Measurements from ENCODE around the gene MAP2K5.

MAP2K5 gene

DNA sequence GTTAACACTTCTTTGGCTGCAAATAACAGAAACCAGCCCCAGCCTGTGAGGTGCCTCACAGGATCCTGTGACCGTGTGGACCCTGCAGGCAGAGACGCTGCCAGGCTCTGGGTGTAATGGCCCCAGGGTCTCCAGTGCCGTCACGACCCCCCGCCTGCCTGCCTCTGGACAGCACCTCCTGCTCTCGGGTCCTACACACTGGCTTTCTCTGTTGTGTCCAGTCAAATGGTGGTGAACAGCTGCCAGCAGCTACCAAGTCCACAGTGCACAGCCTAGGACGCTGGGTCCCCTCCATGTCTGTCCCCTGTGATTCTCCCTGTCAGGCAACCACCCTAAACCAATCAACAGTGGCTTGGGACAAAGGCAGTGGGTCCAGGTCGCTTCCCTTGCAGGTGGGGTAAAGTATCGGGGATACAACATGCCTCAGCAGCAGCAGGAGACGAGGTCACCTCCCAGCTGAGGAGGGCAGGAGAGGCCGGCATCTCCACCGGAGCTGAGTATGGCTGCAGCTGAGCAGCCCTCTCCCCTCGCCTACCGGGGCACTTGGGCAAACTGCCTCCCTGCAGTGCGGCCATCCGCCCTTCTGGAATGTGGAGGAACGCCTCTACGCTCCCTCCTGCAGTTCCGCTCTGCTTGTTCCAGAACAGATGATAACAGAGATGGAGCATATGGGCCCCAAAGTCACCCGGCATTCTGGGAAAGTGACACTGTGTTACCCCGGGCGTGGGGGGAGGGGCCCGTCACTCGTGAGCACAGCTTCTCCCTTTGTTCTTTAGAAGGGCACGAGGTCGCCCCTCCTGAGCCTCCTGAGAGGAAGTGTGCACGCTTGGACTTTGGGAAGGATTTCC is 261.7 kb downstream of the MAP2K5 start:
- DNase-seq (ENCODE audit: low read depth in 2 of 2, low spot score in 1 of 2): no peak

DNA sequence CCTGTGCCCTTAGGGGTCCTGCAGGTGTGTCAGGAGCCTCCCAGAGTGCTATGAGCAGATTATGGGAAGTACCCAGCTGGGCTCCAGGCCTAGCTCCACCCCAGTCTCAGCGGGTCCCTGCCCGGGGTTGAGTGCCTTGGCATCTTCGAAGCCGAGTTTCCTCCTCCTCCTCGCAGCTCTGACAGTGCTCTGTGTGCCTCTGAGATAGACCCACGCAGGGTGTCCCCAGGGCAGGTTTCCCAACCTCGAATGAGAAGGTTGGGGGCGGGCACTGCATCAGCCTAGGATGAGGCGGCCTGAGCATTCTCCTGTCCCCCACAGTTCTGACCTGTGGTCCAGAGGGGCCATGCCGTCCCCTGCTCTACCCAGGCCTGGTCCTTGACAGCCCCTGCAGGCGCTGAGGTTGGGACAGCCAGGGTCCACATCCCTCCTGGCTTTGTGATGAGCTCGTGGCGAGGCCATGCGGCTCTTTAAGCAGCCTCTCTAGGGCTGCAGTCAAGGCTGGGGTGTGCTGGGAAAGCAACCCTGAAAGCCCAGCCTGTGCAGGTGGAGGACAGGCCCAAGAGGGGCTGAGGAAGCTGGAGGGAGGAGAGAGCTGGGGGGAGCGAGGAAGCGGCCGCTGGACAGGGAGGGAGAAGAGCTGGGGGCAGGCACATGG is 262.6 kb downstream of the MAP2K5 start:
- no peak for DNase-seq (ENCODE audit: low read depth in 2 of 2, low spot score in 1 of 2)

DNA sequence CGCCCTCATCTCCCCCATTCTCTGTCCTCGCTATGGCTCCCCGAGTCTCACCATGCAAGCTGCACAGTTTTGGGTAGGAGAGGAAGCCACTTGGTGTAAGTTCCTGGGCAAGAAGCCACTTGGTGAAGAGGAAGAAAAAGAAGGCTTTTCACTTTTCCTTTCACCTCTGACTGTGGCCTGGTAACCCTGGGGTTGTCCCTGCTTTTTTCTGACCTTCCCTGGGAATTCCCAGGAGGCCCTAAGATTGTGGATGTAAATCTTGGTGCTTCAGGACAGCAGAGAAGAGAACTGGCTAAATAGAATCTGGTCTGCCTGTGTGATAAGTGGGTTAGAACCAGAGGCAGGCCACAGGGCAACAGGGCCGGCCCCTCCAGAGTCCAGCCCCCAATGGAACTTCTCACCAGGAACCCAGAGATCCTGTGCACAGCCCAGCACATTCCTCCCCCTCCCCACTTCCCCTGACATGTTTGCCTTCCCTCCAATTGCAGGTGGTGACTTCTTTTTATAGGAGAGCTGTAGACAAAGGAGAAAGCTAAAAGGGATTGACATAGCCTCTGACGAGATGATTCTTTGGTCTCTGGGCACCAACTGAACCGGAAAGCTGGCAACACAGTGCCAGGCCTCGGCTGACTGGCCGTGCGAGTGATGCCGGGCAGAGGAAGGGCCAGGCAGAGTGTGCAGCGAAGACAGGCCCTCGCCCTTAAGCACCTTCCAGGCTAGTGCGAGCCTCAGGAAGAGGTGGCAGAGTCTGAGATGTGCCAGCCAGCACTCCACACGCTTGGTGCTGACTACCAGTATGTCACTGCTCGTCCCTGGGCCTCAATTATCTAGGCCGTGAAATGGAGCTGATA is 263.4 kb downstream of the MAP2K5 start:
- no peak for DNase-seq (ENCODE audit: low read depth in 2 of 2, low spot score in 1 of 2)

DNA sequence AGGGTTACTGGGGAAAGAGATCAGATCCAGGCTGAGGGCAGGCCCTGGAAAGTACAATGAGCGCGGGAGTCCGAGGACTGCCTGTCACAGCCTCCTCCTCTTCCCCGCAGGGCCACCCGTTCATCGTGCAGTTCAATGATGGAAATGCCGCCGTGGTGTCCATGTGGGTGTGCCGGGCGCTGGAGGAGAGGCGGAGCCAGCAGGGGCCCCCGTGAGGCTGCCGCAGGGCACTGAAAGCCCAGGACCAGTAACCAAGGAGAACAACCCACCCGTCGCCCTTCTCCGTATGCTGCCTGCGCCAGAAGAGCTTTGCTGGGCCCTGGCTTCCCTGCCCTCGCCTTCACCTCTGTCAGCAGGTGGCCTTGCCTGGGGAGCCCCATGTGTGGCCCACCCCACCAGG is 264.0 kb downstream of the MAP2K5 start:
- no peak for DNase-seq (ENCODE audit: low read depth in 2 of 2, low spot score in 1 of 2)

DNA sequence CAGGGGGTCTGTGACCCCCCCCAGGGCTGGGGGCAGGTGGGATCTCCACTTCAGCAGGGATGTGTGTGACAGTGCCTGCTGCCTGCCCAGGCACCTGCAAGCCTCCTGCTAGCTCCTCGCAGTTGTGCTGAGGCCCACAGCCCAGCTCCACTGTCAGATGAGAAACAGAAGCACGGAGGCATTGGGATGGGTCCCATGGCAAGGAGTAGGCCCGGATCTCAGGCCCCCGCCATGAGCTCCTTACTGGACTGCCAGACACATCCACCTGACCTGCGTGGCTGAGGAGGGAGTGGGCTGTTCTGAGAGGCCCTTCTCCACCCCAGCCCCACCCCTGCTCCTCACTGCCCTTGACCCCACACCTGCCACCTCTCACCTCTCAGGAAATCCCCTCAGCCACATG is 264.6 kb downstream of the MAP2K5 start:
- DNase-seq (ENCODE audit: low read depth in 2 of 2, low spot score in 1 of 2): no peak

DNA sequence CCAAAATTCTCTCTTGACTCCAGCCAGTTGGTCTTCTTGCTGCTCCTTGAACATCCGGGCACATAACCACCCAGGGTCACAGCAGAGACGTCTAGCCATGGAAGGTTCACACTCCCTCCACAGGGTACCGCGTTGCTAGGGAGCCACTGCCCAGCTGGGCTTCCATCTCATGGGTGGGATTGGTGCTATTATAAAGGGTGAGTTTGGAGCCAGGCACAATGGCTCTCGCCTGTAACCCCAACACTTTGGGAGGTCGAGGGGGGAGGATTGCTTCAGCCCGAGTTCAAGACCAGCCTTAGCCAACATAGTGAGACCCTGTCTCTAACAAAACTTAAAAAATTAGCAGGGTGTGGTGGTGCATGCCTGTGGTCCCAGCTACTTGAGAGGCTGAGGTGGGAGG is 265.3 kb downstream of the MAP2K5 start:
- DNase-seq (ENCODE audit: low read depth in 2 of 2, low spot score in 1 of 2): no peak

DNA sequence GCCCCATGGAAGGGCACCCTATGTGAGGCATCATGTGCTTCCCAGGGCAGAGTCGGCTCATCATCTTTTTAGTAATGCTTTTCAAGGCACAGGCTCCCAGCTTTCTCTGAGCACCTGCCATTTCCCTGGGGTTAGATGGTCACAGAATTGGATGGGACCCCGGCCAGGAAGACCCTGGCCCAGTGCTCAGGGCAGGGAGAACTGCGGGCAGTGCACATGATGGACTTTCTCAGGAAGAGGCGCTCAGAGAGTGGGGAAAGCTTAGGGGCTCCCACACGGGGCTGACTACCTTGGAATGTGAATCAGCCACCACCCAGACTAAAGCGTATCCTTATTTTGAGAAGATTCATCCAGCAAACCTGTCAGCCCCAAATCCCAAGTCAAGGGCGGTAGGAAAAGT is 266.3 kb downstream of the MAP2K5 start:
- no peak for DNase-seq (ENCODE audit: low read depth in 2 of 2, low spot score in 1 of 2)

DNA sequence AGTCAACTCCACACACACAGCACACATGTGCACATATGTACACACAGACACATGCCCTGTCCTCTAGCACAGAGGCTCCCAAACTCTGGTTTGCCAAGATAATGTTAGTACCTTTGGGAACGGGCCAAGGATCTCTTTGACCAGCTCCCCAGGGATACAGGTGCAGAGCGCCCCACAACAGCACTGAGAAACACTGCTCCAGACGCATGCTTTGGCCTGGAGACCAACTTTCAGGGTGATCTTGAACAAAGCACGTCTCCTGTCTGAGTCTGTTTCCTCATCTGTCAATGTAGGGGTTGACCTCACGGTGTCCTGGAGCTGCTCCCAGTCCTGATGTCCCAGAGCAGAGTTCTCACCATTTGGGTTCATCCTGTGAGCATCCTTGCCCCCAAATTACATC is 266.9 kb downstream of the MAP2K5 start:
- DNase-seq (ENCODE audit: low read depth in 2 of 2, low spot score in 1 of 2): no peak

DNA sequence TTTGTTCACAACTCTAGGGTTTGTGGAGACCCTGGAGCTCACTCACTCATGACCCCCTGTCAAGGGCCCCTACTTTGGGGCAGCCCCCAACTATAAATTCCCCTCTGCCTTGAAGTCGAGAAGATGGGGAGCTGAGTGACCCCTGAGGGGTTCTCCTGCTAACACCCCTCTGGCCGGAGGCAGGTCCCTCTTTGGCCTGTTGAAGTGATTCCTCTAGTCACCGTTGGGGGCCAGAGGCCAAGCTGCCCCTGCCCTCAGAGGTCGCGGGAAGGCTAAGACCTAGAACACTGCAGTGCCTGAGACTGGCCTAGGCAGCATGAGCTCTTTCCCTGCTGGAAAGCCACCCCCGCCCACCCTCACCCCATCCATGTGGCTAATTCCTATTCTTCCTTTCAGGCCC is 267.4 kb downstream of the MAP2K5 start:
- DNase-seq (ENCODE audit: low read depth in 2 of 2, low spot score in 1 of 2): no peak

DNA sequence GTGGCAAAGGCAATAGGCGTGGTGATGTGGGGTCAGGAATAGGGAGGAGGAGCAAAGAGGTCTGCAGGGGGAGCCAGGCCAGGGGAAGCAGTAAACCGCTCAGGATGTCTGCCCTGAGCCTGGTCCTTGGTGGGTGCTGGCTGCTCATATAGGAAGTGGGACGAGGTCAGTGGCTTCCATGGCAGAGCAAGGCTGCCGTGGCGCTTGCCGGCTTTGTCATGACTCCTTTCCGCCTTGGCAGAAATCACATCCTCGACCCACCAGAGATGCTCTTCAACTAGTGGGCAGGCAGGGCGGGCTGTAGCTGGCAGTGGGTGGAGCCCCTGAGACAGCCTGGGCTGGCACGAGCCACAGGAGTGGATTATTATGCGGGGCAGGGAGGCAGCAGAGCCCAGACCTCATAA is 269.7 kb downstream of the MAP2K5 start:
- no peak for DNase-seq (ENCODE audit: low read depth in 2 of 2, low spot score in 1 of 2)

DNA sequence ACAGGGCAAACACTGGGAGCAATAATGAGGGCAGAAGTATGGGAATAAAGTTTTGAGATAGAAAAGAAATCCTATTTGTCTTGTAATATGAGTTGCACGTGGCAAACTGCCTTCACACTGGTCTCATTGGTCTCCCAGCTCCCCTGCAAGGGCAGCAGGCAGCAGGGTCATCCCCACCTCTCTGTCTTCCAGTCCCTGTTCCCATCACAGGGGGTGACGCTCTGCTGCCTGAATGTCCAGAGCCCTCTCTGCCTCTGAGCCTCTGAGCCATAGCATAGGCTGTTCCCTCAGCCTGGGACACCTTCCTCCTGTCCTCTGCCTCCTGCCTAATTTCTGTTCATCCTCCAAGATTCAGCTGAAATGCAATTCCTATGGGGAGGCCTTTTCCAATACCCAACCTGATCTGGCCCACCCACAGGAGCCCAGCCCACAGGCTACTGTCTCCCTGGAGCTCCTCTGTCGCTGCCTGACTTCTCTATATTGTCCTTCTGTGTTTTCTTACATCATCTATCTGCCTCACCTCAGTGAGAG is 270.7 kb downstream of the MAP2K5 start:
- no peak for DNase-seq (ENCODE audit: low read depth in 2 of 2, low spot score in 1 of 2)

DNA sequence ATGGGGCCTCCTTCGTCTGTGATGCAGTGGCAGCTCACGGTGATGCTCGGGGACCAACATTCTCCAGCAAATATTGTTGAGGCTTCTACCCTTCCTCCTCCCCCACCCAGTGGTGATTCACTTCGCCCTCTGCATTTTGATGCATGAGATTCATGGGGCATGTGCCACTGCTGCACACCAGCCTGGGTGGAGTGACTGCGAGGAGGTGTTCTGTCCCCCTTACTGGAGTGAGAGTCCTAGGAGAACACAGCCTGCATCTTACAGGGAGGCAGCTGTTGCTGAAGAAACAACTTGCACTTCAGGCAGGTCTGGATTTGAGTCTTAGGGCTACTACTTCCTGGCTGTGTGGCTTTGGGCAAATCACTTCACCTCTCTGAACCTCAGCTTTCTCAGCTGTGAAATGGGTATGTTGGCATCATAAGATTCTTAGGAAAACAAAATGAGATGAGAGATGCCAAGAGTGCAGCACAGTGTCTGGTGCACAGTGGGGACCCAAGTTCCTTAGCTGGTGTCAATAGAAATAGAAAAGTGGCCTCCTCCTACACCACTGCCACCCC is 272.6 kb downstream of the MAP2K5 start:
- DNase-seq (ENCODE audit: low read depth in 2 of 2, low spot score in 1 of 2): no peak

DNA sequence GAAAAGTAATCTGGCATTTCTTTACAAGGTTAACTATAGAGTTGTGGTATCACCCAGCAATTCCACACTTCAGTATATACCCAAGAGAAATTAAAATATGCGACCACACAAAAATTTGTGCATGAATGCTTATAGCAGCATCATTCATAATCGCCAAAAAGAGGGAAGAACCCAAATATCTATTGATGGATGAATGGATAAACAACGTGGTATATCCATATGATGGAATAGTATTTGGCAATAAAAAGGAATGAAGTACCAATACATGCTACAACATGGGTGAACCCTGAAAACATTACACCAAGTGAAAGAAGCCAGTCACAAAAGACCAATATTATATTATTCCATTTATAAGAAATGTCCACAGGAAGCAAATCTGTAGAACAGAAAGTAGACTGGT is 274.2 kb downstream of the MAP2K5 start:
- DNase-seq (ENCODE audit: low read depth in 2 of 2, low spot score in 1 of 2): no peak

DNA sequence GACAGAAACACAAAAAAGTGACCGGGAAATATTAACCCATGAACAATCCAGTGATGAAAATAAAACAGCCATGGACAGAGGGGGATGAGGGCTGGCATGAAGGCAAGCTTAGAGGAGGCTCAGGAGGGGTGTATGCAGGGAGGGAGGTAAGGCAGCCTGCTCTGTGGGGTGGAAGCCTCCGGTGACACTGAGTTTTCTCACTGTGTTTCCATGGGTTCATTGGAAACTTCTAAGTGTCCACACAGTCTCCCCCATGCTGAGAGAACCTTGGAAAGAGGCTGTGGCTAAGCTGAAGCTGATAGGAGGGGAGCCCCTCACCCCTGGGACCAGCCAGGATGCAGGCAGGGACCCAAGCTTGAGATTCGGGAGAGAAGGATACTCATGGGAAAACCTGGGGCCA is 276.0 kb downstream of the MAP2K5 start:
- DNase-seq (ENCODE audit: low read depth in 2 of 2, low spot score in 1 of 2): no peak

DNA sequence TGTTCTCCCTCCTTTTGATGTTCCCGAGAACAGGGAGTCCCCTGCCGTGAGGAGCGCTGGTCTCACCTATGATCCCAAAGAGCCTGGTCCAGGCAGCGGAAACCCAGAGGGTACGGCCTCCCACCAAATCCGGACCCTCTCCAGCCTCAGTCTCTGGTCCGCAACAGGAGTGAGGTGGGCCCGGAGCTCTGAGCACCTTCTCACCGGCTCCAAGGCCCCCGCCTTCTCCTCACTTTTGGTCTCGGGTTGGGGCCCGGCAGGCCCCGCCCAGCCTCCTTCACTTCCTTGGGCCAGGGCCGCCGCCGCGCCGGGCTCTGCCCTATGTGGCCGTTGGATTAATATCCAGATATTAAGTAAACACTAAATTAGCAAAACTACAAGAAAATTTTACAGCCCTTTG is 277.1 kb downstream of the MAP2K5 start:
- DNase-seq (ENCODE audit: low read depth in 2 of 2, low spot score in 1 of 2): no peak

DNA sequence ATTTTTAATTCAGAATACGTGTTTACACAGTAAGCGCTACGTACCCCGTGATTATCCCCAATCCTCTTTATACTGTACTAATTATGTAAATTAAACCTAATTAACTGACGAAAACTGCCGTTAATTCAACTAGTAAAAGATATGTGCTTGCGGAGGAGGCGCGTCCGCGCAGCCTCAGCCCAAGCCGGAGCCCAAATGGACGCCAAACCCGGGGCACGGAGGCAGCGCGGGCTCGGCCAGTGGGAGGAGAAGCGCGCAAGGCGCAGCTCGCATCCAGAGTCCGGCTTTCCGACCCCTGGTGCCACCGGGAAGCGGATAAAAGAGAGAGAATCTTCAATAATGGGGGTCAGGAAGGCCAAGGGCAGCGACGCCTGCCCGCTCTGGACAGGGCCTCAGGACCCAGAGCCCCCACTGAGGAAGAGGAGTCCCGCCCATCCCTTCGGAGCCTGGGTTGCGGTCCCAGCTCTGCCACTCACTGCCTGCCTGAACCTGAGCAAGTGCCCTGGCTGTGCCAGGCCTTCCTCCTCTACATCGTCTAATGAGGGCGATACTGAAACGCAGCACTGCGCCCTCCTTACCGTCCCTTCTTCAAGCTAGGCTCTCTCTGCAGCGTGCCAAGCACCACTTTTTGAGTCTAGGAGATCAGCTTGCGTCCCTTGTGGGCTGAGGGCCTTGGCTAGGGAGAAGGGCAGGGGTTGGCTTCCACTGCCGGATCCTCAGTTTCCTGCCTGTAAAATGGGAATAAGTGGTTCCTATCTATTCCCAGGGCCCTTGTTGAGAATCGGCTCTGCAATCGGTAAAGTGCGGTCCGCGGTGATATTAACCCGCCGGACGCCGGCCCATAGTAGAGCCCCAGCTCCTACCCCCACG is 277.9 kb downstream of the MAP2K5 start:
- no peak for DNase-seq (ENCODE audit: low read depth in 2 of 2, low spot score in 1 of 2)

DNA sequence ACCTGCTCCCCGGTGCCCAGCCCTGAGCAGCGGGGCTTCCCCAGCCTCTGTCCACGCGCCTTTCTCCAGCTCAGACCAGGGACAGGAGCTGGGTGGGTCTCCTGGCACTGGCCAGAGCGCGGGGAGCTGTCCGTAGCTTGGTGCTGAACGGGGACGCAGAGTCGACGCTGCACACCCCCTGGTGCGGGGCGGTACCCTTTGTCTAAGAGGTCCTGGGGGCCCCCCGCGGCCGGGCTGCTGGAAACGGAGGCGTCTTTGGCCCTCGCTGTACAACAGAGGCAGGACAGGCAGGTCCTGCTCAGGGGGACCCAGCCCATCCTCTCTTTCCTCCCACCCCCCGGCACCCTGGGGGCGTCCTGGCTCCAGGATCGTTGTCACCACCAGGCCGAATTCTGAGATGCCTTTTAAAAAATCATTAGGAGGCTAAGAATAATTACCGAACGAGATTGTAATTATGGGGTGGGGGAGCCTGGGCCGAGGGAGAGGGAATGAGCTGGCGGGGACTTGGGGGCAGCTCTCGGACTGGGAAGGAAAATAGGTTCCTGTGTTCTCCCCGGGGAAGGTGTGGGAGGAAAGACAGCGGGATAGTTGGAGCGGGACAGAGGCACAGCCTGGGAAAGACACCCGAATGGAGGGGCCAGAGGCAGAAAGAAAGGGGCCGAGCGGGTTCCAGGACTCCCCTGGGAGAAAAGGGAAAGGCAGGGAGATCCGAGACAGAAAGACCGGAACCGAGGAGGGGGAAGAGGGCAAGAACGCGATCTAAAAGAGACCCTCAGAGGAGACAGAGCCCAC is 278.7 kb downstream of the MAP2K5 start:
- no peak for DNase-seq (ENCODE audit: low read depth in 2 of 2, low spot score in 1 of 2)

DNA sequence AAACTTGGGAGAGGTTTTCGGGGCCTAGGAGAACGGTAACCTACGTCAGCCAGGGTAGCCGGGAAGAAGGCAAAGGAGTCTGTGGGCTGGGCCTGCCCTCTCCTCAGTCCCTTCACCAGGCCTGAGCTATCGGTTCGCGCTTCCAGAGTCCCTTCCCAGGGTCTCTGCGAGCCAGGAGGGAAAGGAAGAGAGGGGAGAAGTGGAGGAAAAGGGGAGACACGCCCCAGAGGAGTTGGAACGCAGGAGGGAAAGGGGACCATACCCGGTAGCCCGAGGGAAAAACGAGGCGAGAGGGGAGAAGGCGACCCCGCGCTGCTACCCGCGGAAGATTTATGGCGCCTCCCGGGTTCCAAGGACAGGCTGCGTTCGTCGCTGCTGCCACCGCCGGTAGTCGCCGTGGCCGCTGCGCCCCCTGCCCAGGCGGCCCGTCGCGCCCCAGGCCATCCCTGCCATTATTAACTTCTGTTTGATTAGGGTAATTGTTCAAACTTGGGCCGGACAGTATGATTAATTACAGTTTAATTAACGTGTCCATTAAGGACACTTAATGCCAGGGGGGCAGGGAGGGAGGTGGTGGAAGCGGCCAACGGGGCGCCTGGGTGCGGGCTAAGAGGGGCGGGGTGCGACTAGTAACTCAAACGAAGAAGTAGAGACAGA is 279.4 kb downstream of the MAP2K5 start:
- DNase-seq (ENCODE audit: low read depth in 2 of 2, low spot score in 1 of 2): no peak
